Activated T-helper 1 cell treated with Interleukin-2 at 50 U/mL for 16 hours (primary cell): Measurements from ENCODE around the gene IGSF22.

Experiments
- DNase-seq: peaks from one replicate; pipeline ENCODE4 v3.0.0-alpha.2; 2020; ENCODE audit warnings: low read depth

The IGSF22 gene

DNA sequence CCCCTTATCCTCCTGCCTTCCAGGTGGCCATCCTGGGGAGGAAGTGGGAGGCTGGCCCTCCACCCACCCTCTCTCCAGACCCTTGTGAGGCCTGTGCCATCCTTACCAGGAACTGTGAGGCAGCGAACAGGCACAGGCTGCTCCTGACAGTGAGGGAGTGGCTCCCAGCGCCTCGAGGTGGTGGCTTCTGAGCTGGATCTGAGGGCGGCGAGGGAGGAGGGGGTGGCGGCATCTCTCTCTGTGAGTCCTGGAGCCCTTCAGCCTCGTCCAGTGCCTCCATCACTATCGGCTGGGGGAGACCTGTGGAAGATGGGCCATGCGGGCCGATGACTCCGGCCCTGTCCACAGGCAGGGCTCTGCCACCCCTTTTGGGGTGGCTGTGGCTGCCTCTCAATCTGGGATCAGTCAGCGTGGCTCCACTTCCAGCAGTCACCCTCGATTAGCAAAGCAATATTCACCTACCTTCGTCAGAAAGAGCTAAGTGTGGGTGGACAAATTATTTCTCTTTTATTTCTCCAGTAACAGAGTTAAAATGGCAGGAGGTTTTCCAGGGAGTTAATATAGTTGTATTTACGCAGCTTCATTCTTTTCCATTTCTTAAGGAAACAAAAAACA lies 18.0 kb upstream of the IGSF22 start:
- no peak for DNase-seq

DNA sequence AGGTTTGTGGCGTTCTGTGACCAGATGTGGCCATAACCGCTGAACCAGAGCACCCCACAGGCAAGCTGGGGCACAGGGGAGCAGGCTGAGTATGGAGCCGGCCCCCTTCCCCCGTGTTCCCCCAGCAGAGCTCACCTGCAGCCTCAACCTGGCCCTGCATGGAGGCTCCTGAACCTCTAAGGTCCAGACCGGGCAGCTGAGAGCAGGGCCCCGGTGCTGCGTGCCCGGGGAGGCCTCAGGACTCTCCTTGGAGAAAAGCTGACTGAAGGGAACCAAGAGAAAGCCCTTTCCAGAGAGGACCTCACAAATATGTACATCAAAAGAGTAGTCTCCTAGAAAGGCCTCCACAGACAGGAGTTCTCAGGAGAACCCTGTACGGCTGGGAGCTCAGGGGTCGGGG lies 17.4 kb upstream of the IGSF22 start:
- DNase-seq = no peak

- DNase-seq = no peak
Measured at GRCh38 chr11:18741783-18742182, 15.8 kb upstream of the IGSF22 start.

GRCh38 chr11:18739685-18740084 lies 13.7 kb upstream of the IGSF22 start:
- DNase-seq = no peak

DNA sequence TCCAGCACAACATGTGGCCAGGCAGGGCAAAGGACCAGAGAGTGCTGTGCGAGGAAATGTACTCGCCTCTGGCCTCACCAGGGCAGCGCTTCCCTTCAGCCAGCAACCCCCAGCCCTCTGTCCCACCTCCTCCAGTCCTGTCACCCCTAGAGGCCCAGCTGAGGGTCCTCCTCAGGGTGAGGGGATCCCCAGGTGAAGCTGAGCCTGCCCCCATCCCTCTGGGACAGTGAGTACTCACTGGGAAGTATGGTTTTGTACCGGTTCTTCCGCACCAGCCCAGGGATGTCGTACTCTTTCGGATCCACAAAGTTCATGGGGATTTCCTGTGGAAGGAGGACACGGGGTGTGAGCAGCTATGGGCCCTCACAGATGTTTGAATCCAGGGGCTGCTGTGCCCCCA lies 11.7 kb upstream of the IGSF22 start:
- DNase-seq = no peak

DNA sequence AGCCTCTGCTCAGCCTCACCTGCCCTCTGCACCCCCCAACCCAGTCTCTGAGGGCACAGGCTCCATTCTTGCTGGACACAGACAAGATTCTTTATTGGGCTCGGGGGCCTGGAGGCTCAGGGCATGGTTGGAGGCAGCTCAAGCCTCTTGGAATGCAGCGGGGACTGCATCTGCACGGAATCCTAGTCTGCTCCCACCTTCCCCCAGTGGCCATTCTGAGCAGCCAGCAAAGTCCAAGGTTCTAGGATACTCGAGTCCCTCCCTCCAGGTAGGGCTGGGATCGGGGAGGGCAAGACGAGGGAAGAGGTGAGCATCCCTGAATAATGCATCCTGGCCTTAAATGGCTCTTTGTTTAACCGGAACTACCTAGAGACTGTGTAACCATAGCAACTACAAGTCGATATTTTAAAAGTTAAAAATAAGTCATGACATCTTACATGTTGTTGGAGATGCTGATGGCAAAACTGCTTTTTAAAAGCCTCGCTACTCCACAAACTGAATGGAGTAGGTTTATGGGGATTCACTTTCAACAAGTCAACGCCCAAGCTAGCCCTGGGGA lies 10.7 kb upstream of the IGSF22 start:
- DNase-seq = no peak

DNA sequence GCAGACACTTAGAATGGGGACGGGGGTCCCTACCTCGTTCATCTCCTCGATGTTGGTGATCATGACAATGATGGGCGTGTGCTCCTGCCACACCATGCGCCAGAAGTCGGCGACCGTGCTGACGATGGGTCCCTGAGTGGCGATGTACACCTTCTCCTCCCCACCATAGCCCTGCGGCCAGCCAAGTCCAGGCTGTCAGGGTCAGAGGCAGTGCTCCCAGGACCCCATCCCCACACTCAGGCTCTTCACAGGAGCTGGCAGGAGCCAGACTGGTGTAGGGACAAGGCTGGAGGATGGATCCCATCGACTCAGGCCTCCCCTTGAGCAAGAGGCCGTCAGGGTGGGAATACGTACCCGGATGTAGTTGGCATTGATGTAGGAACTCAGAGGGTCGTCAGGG lies 7.2 kb upstream of the IGSF22 start:
- DNase-seq = no peak

DNA sequence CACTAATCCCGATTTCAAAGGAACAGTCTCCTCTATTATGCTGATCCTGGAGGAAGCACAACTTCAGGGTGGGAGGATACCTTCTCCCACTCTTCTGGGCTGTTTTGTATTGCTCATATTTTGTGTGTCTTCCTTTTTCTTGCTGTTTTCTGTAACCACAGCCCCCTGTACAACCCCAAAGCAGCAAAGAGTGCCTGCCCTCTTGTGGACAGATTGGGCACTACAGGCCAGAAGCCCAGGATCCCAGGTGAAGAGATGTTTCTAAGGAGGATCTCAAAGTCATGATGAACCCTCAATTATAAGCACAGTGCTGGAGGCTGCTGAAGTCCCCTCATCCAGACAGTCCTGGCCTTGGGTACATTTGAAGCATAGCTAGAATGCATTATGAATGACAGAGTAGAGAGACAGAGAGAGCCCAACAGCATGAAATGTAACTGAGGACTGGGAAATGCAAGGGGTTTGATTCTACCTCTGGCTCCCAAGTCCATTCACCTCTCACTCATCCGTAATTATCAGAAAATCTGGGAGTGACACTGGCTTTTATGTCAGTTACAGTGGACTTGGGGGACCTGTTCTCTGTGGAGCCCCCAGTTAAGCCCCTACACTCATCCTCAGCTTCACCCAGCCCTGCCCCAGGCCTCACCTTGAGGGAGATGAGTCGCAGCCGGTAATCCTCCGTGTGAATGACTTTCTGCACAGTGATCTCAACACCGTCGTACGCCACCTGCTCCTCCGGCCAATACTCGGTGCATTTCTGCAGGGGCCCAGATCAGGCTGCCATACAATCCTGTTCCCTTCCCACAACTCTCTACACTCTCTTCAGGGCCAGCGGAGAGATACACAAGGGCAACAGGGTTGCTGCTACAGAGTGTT lies 6.2 kb upstream of the IGSF22 start:
- DNase-seq = peak; percentile 45

DNA sequence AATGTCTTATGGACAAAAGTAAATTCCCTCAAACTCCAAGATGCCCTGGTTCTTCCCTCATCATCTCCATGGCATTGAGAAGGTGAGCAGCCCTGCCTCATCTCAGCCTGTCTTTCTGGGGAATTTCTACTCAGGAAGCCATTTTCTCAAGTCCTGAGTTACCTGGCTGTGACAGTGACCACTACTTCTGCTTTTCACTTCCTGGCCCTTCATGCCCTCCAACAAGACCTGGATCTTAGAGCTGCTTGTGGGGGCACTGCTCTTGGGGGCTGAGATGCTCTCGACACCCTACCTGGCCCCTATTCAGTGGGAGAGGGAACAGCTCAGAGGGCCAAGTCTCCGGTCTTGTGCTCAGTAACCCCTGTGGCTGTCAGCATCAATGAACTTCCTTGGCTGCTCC lies 5.5 kb upstream of the IGSF22 start:
- no peak for DNase-seq

DNA sequence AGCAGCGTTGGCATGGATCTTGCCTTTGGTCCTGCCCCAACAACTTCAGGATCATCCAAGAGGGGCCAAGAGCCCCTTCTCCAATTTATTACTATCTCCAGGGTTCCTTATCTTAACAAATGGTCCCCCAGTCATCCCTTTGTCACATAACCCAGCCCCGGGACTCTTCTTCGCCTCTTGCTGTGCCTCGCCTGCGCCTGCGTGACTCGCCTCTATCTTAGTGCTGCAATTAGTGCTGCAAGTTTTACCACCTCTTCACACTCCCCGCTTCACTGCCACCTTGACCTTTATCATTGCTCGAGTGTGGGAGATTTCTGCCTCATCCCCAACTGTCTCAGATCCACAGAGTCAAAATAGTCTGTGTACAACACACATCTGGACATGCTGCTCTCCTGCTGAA lies 4.0 kb upstream of the IGSF22 start:
- DNase-seq = no peak

DNA sequence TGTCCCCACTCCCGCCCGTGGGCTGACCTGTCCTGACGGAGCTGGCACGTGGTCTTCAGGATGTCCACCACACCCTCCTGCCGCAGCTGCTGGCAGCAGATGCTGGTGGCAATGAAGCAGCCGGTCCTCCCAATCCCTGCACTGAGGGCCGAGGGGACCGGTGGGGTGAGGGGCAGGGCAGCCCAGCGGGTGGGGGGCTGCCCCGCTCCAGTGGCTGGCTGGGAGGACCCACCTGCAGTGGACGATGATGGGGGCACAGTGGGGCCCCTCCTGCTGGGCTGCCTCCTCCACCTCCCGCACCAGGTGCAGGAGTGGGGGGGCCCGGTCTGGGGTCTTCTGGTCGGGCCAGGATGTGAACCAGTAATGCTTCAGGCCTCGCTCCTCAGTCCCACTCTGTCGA lies 3.4 kb upstream of the IGSF22 start:
- no peak for DNase-seq

GRCh38 chr11:18728658-18729057 lies 2.7 kb upstream of the IGSF22 start:
- DNase-seq = no peak

- DNase-seq = no peak
Measured at GRCh38 chr11:18727479-18728236, 1.7 kb upstream of the IGSF22 start.

- no peak for DNase-seq
Measured at GRCh38 chr11:18723991-18724390, 2.0 kb downstream of the IGSF22 start.

GRCh38 chr11:18722293-18722637 lies 3.7 kb downstream of the IGSF22 start:
- DNase-seq = no peak

GRCh38 chr11:18721561-18722292 lies 4.3 kb downstream of the IGSF22 start:
- DNase-seq = no peak

DNA sequence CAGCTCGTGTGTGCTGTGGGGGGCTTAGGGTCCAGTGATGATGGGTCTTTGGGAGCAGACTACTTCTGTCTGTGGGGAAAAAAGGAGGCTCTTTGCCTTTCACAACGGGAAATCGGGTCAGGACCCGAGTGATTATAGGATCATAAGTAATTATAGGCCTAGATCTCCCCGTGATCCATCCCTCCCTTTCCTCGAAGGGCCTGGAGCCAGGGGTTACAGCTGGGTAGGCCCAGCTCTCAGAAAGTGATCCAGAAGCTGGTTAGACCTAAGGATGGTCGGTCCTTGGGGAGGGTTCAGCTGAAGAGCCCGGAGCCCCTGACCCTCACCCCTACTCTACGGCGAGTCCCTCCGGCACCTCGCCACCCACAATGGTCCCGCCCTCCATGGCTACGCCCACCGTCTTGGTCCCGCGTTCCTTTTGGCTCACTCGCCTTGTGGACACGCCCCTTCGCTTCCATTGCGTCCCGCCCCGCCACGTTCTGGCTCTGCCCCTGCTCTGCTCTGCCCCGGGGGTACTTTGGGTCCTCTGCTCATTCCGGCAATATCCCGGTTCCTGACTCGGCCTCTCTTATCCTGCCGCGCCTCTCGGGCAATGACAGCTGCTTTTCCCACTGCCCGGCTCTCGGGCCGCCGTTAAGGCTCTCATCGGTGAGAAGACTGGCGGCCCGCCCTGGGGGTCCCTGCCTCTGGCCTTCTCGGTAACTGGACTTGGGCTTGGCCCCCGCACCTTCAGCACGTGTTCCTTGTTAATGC lies 5.0 kb downstream of the IGSF22 start:
- DNase-seq = peak; percentile 69

GRCh38 chr11:18720091-18720807 lies 5.7 kb downstream of the IGSF22 start:
- no peak for DNase-seq

DNA sequence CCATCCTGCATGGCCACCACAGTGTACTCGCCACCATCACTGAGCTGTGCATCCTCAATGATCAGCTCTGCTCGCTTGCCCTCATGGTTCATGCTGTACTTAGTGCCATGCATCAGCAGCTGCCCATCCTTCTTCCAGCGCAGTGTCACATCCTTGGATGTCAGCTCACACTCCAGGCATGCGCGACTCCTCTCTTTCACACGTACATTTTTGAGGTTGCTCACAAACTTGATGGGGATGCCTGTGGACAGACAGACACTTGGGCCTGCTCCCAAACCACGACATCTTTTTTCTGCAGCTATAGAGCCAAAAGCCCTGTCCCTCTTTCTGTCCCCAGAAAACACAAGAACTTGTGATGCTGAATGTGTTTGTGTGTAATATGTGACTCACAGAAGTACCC lies 10.5 kb downstream of the IGSF22 start:
- no peak for DNase-seq

- DNase-seq = no peak
Measured at GRCh38 chr11:18714443-18714780, 11.6 kb downstream of the IGSF22 start.
